ENCODE results near the gene LRRC73. TPM values are rescaled to one million over a fixed set of nuclear protein-coding genes. Genes with fewer than 3 reads are reported as not detected.

The LRRC73 gene
- total RNA-seq, 2 experiments from 2014 or later: 0.10 TPM

GRCh38 chr6:43489277-43490072 lies 20.7 kb downstream of the LRRC73 start:
- Mint-ChIP-seq H3K27ac (no peak overlapping the region), H3K9me3 (no peaks in the 10 kb centered on the region), H3K4me1 (peaks cover 14% of the 10 kb centered on the region)

GRCh38 chr6:43488667-43489276 lies 21.4 kb downstream of the LRRC73 start:
- Mint-ChIP-seq H3K9me3 (no peaks in the 10 kb centered on the region), H3K27me3 (no peaks in the 10 kb centered on the region), H3K36me3 (peaks cover 4% of the 10 kb centered on the region), H3K4me3 (no peak overlapping the region), H3K4me1 (peaks cover 9% of the 10 kb centered on the region), H3K27ac (no peak overlapping the region)
- DNase-seq: no peak

More at GRCh38 chr6:43489277-43490072, 20.7 kb downstream of the LRRC73 start:
- DNase-seq: no peak
- H3K27me3 Mint-ChIP-seq: no peaks in the 10 kb centered on the region
- H3K4me3 Mint-ChIP-seq: no peak overlapping the region
- H3K36me3 Mint-ChIP-seq: peaks cover 4% of the 10 kb centered on the region

- Mint-ChIP-seq H3K4me3 (no peak overlapping the region), H3K4me1 (peaks cover 37% of the 10 kb centered on the region), H3K27me3 (no peaks in the 10 kb centered on the region), H3K36me3 (peaks cover 13% of the 10 kb centered on the region), H3K27ac (no peak overlapping the region), H3K9me3 (no peaks in the 10 kb centered on the region)
- DNase-seq: no peak
Observed at GRCh38 chr6:43481591-43482236, 28.4 kb downstream of the LRRC73 start.

GRCh38 chr6:43481075-43481474 lies 29.1 kb downstream of the LRRC73 start:
- no peak for DNase-seq
- Mint-ChIP-seq H3K36me3 (peaks cover 13% of the 10 kb centered on the region), H3K4me3 (no peak overlapping the region), H3K27ac (no peak overlapping the region), H3K27me3 (no peaks in the 10 kb centered on the region), H3K9me3 (no peaks in the 10 kb centered on the region), H3K4me1 (peaks cover 37% of the 10 kb centered on the region)

GRCh38 chr6:43478008-43478372 lies 32.2 kb downstream of the LRRC73 start:
- peak overlapping the region; percentile 95 for H3K27ac Mint-ChIP-seq
- H3K36me3 Mint-ChIP-seq: peaks cover 13% of the 10 kb centered on the region
- DNase-seq: no peak
- H3K9me3 Mint-ChIP-seq: no peaks in the 10 kb centered on the region
- H3K27me3 Mint-ChIP-seq: no peaks in the 10 kb centered on the region
- H3K4me1 Mint-ChIP-seq: peaks cover 37% of the 10 kb centered on the region
- H3K4me3 Mint-ChIP-seq: peak overlapping the region; percentile 98

GRCh38 chr6:43477235-43478007 lies 32.7 kb downstream of the LRRC73 start, which contains the start of gene TJAP1:
Gene TJAP1, plus strand, starts transcription at chr6:43477570. Its CDS starts 21,432 bp downstream, at chr6:43499002.
- H3K4me1 Mint-ChIP-seq: peaks cover 37% of the 10 kb centered on the region
- peaks cover 13% of the 10 kb centered on the region for H3K36me3 Mint-ChIP-seq
- H3K9me3 Mint-ChIP-seq: no peaks in the 10 kb centered on the region
- H3K27ac Mint-ChIP-seq: peak within 1 kb of the TSS; percentile 95
- DNase-seq: peak; percentile 98
- H3K4me3 Mint-ChIP-seq: peak within 1 kb of the TSS; percentile 98
- H3K27me3 Mint-ChIP-seq: no peaks in the 10 kb centered on the region

- Mint-ChIP-seq H3K36me3 (peaks cover 8% of the 10 kb centered on the region), H3K4me1 (peaks cover 35% of the 10 kb centered on the region), H3K27ac (peak overlapping the region; percentile 95), H3K27me3 (no peaks in the 10 kb centered on the region), H3K4me3 (peak overlapping the region; percentile 98), H3K9me3 (no peaks in the 10 kb centered on the region)
- no peak for DNase-seq
Observed at GRCh38 chr6:43476746-43477145, 33.4 kb downstream of the LRRC73 start.

- Mint-ChIP-seq H3K9me3 (no peaks in the 10 kb centered on the region), H3K4me1 (peaks cover 27% of the 10 kb centered on the region), H3K27ac (no peak overlapping the region), H3K36me3 (peaks cover 8% of the 10 kb centered on the region), H3K4me3 (no peak overlapping the region), H3K27me3 (peaks cover 8% of the 10 kb centered on the region)
- DNase-seq: no peak
Observed at GRCh38 chr6:43475516-43475915, 34.6 kb downstream of the LRRC73 start.

- no peak for DNase-seq
- Mint-ChIP-seq H3K36me3 (no peaks in the 10 kb centered on the region), H3K27ac (no peak overlapping the region), H3K4me1 (peaks cover 7% of the 10 kb centered on the region), H3K4me3 (no peak overlapping the region), H3K9me3 (no peaks in the 10 kb centered on the region), H3K27me3 (peaks cover 21% of the 10 kb centered on the region)
Observed at GRCh38 chr6:43472515-43472914, 37.6 kb downstream of the LRRC73 start.

GRCh38 chr6:43471399-43471798 lies 38.7 kb downstream of the LRRC73 start:
- Mint-ChIP-seq H3K36me3 (no peaks in the 10 kb centered on the region), H3K27me3 (peaks cover 24% of the 10 kb centered on the region), H3K9me3 (no peaks in the 10 kb centered on the region), H3K4me1 (no peaks in the 10 kb centered on the region), H3K4me3 (no peak overlapping the region), H3K27ac (no peak overlapping the region)
- no peak for DNase-seq

- DNase-seq: no peak
- no peak overlapping the region for H3K27ac Mint-ChIP-seq
- H3K9me3 Mint-ChIP-seq: no peaks in the 10 kb centered on the region
- peaks cover 24% of the 10 kb centered on the region for H3K27me3 Mint-ChIP-seq
- no peak overlapping the region for H3K4me3 Mint-ChIP-seq
- no peaks in the 10 kb centered on the region for H3K36me3 Mint-ChIP-seq
- H3K4me1 Mint-ChIP-seq: no peaks in the 10 kb centered on the region
Observed at GRCh38 chr6:43469947-43470346, 40.2 kb downstream of the LRRC73 start.

- no peak overlapping the region for H3K4me3 Mint-ChIP-seq
- H3K27ac Mint-ChIP-seq: no peak overlapping the region
- DNase-seq: no peak
- no peaks in the 10 kb centered on the region for H3K4me1 Mint-ChIP-seq
- H3K36me3 Mint-ChIP-seq: no peaks in the 10 kb centered on the region
- H3K9me3 Mint-ChIP-seq: no peaks in the 10 kb centered on the region
- peaks cover 27% of the 10 kb centered on the region for H3K27me3 Mint-ChIP-seq
Observed at GRCh38 chr6:43468748-43469681, 41.1 kb downstream of the LRRC73 start.

GRCh38 chr6:43468240-43468639 lies 41.9 kb downstream of the LRRC73 start:
- no peak overlapping the region for H3K4me3 Mint-ChIP-seq
- no peaks in the 10 kb centered on the region for H3K9me3 Mint-ChIP-seq
- no peak for DNase-seq
- H3K27me3 Mint-ChIP-seq: peaks cover 32% of the 10 kb centered on the region
- H3K4me1 Mint-ChIP-seq: no peaks in the 10 kb centered on the region
- no peak overlapping the region for H3K27ac Mint-ChIP-seq
- no peaks in the 10 kb centered on the region for H3K36me3 Mint-ChIP-seq

GRCh38 chr6:43467752-43468151 lies 42.4 kb downstream of the LRRC73 start:
- no peak overlapping the region for H3K4me3 Mint-ChIP-seq
- H3K36me3 Mint-ChIP-seq: no peaks in the 10 kb centered on the region
- DNase-seq: no peak
- H3K27ac Mint-ChIP-seq: no peak overlapping the region
- H3K9me3 Mint-ChIP-seq: no peaks in the 10 kb centered on the region
- H3K27me3 Mint-ChIP-seq: peaks cover 34% of the 10 kb centered on the region
- no peaks in the 10 kb centered on the region for H3K4me1 Mint-ChIP-seq

All from activated naive CD8-positive, alpha-beta T cell treated with anti-CD3 and anti-CD28 coated beads for 36 hours (primary cell).